Fibroblast of lung (primary cell): ENCODE data around the gene PFKFB4.

ENCODE experiments used
- EZH2 ChIP-seq: IDR thresholded peaks from 2 replicates; pipeline ENCODE4 v1.5.1; 2012; ENCODE audit warnings: low read length, control low read depth, mild to moderate bottlenecking; ENCODE audit errors: missing control alignments
- TF ChIP-seq, protein P1 (sequence below), 2 donors: IDR thresholded peaks in 1 of 2; conservative IDR thresholded peaks in 1 of 2; 1 replicate in 1 of 2; 2 replicates in 1 of 2; pipeline ENCODE4 v1.5.1; 2011 to 2012; ENCODE audit warnings: low read length in 2 of 2, control low read depth in 1 of 2, inconsistent platforms in 1 of 2, low read depth in 1 of 2, mild to moderate bottlenecking in 1 of 2

DNA sequence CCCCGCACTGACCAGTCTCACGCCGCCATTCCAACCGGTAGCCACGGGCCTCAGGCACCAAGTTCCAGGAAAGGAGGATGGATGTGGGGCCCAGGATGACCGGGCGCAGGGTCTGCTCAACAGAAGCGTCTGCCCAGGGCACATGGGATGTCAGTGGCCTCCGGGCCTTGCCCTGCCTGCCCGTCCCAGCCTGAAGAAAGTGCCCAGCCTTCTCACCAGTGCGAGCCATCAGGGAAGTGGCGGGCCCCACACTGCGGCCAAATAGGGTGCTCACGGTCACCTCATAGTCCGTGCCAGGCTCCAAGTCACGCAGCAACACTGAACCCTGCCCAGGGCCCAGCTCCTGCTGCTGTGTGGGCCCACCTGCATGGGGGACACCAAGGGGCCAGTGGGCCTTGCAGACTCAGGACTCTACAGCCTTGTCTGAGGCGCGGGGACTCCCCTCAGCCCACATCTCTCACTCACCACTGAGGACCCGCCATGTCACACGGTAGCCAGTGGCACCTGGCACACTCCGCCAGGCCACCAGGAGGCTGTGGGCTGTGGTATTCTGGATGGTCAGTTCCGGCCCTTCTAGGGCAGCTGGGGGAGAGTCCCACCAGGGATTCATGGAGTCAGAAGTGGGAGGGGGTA is 35.4 kb upstream of the PFKFB4 start:
- TF ChIP-seq, protein P1, sequence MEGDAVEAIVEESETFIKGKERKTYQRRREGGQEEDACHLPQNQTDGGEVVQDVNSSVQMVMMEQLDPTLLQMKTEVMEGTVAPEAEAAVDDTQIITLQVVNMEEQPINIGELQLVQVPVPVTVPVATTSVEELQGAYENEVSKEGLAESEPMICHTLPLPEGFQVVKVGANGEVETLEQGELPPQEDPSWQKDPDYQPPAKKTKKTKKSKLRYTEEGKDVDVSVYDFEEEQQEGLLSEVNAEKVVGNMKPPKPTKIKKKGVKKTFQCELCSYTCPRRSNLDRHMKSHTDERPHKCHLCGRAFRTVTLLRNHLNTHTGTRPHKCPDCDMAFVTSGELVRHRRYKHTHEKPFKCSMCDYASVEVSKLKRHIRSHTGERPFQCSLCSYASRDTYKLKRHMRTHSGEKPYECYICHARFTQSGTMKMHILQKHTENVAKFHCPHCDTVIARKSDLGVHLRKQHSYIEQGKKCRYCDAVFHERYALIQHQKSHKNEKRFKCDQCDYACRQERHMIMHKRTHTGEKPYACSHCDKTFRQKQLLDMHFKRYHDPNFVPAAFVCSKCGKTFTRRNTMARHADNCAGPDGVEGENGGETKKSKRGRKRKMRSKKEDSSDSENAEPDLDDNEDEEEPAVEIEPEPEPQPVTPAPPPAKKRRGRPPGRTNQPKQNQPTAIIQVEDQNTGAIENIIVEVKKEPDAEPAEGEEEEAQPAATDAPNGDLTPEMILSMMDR (conservative IDR thresholded peaks at IDR 0.05 in 1 of 2, IDR thresholded peaks at IDR 0.05 in 1 of 2; ENCODE audit: low read depth in 1 of 2, low read length in 2 of 2) = no peak
- no peak for TF ChIP-seq EZH2
